GM11168 (cell line): ENCODE measurements around the gene QPRT.
"Not testable (repeated sequence)": the region's sequence is repeated elsewhere in the genome, so short reads cannot be mapped to it uniquely, and the experiment has no call there.

ENCODE experiments used
- in situ Hi-C: fragments of 300-500 bp; cut with MboI; formaldehyde crosslinking; loops from one replicate; pipeline ENCODE4 v1.12.0; 2022; ENCODE audit warnings: low sequenced_read_pairs; ENCODE audit not compliant: unreplicated experiment

QPRT gene

DNA sequence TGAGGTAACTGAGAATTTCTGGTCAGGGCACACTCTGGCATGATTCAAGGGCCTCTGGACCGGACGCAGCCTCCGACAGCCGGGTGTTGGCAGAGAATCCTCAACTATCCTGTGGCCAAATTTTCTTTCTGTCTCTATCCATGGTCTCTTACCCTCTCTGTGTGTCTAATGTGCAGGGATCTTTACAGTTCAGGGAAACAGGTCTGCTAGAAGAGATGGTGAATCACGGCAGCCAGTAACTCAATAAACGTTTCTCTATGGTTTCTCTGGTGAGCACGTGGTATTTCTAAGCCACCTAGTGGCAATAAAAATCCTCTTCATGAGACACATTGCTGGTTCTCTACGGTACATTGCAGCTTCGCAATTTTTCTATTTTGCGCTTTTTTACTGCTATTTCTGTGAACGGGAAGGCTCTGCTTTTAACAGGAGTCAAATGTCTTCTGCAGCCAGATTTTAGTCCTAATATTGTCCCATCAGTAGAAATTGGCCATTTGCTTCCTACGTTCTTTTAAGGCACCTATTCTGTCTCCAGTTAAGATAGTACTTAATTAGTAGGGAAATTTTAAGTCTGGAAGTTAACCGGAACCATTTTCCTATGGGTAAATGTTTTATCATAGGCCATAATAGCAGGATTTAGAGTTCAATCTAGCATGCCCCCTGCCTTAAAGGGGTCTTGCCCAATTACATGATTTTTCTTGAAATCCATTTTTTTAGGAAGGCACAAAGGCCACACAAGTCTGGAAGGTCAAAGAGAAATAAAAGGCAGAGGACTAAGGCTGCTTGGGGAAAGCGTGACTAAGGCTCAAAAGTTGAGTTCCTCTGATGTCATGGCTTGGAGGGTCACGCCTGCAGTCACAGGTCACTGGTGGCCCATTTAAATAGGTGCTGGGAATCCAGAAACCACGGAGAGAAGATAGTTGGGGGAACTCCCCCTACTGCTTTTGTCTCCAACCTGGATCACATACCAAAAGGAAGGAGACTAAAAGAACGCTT, 31.5 kb downstream of the QPRT start:
- in situ Hi-C loops, result no loop called here

GRCh38 chr16:29712809-29713208, 33.8 kb downstream of the QPRT start:
- in situ Hi-C loops, result no loop called here

DNA sequence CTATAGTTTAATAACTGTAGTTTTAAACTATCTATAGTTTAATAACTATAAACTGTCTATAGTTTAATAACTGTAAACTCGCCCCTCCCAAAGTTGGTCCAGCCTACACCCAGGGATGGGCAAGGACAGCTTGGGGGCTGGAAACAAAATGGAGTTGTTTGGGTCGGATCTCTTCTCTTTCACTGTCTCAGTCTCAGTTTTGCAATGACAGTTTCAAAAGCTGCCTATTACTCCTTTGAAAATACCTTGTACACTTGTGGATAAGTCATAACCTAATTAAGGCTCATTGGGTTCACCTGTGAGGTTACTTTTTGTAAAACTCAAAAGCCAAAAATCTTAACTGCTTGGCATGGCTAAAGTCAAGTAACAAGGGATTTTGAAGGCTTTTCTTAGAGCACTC, 35.4 kb downstream of the QPRT start:
- in situ Hi-C loops, result no loop called here

GRCh38 chr16:29714972-29715371, 36.0 kb downstream of the QPRT start:
- in situ Hi-C loops, result no loop called here

GRCh38 chr16:29717113-29717512, 38.1 kb downstream of the QPRT start:
- in situ Hi-C loops, result no loop called here

DNA sequence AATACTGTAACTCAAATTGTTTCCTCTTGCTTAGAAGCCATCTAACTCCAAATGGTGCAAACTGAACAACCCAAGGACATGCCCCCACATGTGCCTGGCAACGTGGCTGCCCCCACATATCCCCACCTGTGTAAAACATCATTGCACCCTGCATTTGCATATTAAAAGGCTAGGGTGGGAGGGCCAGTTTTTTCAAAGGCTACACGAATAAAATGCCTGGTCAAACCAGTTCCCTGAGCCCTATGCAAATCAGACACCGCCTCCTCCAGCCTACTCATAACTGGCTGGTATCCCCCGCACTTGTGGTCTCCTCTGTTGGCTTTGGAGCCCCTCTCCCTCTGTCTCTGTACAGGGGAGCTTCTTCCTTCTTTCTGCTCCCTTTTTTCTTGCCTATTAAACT, 40.1 kb downstream of the QPRT start:
- in situ Hi-C loops, result no loop called here

DNA sequence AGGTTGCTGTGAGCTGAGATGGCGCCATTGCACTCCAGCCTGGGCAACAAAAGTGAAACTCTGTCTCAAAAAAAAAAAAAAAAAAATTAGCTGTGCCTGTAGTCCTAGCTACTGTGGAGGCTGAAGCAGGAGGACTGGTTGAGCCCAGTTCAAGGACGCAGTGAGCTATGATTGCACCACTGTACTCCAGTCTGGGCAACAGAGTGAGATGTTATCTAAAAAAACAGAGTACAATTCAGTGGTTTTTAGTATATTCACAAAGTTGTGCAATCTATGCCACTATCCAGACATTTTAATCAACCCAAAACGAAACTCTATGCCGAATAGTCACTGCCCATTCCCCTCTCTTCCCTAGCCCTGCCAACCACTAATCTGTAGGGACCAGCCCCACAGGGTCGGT, 41.7 kb downstream of the QPRT start:
- in situ Hi-C loops, result no loop called here

- in situ Hi-C loops, result not testable (repeated sequence)
These were observed 42.3 kb downstream of the QPRT start for GRCh38 chr16:29721167-29721879.

GRCh38 chr16:29726845-29727377, 47.9 kb downstream of the QPRT start:
- in situ Hi-C loops, result no loop called here

GRCh38 chr16:29727452-29727851, 48.5 kb downstream of the QPRT start:
- in situ Hi-C loops, result no loop called here

DNA sequence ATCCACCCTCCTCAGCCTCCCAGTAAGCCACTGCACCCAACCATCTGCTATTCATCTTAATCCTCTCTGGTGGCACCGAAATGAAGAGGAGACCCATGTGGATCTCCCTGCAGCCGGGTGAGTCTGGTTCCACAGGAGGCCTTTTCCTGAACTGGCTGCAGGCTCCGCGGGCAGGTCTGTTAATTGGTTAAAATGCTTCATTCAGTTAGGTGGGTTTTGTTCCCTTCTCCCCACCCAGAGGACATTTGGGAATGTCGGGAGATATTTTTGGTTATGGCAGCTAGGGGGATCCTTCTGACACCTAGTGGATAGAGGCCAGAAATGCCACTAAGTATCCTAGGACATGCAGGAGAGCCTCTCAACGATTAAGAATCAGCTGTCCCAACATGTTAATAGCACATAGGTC, 50.1 kb downstream of the QPRT start:
- in situ Hi-C loops, result no loop called here

- in situ Hi-C loops, result no loop called here
These were observed 51.7 kb downstream of the QPRT start for GRCh38 chr16:29730649-29731048.

GRCh38 chr16:29731768-29732601, 53.0 kb downstream of the QPRT start:
- in situ Hi-C loops, result not testable (repeated sequence)

GRCh38 chr16:29734786-29735185, 55.8 kb downstream of the QPRT start:
- in situ Hi-C loops, result no loop called here

DNA sequence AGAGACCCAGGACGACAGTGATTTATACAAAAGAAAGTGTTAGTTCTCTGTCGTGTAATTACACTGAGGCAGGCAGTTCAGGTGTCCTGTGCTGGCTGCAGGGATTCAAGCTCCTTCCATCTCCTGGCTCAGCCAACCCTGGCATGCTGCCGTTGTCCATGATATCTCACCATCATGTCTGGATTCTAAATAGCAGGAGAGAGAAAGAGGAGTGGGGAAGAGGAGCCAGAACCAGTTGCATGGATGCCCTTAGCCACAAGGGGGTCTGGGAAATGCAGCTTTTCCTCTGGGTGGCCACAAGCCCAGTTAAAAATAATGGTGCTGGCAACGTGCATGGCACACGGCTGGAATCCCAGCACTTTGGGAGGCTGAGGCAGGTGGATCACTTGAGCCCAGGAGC, 57.1 kb downstream of the QPRT start:
- in situ Hi-C loops, result no loop called here

- in situ Hi-C loops, result no loop called here
These were observed 57.8 kb downstream of the QPRT start for GRCh38 chr16:29736764-29737163.

DNA sequence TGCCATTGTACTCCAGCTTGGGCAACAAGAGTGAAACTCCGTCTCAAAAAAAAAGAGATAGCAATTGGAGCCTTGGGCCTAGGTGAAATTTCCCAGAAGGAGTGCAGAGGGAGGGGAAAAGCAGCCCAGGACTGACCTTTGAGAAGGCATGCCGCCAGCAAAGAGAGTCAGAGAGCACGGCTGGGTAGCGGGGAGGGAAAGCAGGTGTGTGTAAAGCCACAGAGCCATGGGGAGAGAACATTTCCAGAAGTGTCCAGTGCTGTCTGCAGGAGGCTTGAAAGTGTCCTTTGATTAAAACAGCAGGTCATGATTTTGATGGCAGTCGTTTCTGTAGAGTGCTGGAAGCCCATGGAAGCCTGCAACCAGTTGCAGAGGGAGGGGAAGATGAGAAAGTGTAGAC, 58.7 kb downstream of the QPRT start:
- in situ Hi-C loops, result no loop called here

DNA sequence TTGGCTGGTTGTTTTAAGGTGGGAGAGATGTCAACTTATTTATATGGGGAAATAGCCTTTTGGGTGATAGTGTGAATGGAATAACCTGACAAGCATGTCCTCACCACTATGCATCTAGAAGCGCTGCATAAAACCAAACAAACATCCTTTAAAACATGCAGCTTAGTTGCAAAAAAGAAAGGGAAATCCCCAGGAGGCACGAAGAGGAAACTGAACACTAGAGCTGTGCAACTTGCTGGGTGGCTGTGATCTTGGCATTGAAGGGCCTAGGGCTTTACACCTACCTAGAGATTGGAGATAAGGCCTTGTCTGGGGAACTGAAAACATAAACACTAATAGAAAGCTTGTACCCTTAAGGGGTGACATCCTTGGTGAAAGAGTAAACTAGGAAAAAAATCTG, 59.5 kb downstream of the QPRT start:
- in situ Hi-C loops, result no loop called here

DNA sequence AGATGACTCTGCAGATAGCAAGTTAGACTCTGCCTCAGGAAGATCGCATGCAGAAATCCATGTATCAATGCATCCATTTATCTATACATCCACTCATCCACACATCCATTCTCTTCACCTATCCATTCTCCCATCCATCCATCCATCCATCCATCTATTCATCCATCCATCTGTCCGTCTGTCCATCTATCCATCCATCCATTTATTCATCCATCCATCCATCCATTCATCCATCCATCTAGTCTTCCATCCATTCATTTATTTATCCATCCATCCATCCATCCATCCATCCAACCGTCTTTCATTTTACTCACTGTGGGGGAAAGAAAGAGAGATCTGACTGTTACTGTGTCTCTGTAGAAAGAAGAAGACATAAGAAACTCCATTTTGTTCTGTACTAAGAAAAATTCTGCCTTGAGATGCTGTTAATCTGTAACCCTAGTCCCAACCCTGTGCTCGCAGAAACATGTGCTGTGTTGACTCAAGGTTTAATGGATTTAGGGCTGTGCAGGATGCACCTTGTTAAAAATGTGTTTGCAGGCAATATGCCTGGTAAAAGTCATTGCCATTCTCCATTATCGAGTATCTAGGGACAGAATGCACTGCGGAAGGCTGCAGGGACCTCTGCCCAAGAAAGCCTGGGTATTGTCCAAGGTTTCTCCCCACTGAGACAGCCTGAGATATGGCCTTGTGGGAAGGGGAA, 61.1 kb downstream of the QPRT start:
- in situ Hi-C loops, result loop anchor here (5.0 kb wide), 1 partner anchor 47 kb away; no protein-coding TSS in a partner anchor

GRCh38 chr16:29740630-29741015, 61.6 kb downstream of the QPRT start:
- in situ Hi-C loops, result loop anchor here (5.0 kb wide), 1 partner anchor 47 kb away; no protein-coding TSS in a partner anchor
